Testis (tissue), 2 donors: Measurements from ENCODE around the gene CDKL4.

Experiments used
- POLR2A ChIP-seq: fragments of 450-650 bp; IDR thresholded peaks from one replicate; pipeline ENCODE4 v1.6.1; 2017; ENCODE audit warnings: antibody characterized with exemption, mild to moderate bottlenecking, moderate library complexity
- TF ChIP-seq, protein P1 (sequence below), 3 experiments: fragments of 450-650 bp in 2 of 3; fragments of 200-600 bp in 1 of 3; sonication (generic) in 1 of 3; IDR thresholded peaks; one replicate each; pipeline ENCODE4 v1.5.1; 2016 to 2019; ENCODE audit warnings: antibody characterized with exemption in 3 of 3, mild to moderate bottlenecking in 2 of 3, moderate library complexity in 1 of 3

DNA sequence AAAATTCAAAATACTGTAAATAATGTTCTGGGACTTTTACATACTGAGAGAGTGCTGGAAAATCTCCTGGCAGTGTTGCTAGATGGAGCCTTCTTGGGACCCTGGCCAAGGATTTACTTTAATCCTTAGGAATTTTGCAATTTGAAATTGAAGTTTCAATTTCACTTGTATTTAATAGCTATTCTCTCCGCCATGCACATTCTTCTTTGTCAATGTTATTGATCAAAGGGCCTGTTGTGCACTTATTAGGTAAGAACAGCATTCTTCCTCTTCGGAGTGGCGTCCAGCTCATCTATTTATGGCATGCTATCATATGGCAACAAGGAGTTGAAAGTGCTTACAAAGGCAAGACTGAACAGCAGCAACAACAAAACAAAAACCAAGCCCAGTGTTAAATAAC is 82.8 kb downstream of the CDKL4 start:
- TF ChIP-seq, protein P1, sequence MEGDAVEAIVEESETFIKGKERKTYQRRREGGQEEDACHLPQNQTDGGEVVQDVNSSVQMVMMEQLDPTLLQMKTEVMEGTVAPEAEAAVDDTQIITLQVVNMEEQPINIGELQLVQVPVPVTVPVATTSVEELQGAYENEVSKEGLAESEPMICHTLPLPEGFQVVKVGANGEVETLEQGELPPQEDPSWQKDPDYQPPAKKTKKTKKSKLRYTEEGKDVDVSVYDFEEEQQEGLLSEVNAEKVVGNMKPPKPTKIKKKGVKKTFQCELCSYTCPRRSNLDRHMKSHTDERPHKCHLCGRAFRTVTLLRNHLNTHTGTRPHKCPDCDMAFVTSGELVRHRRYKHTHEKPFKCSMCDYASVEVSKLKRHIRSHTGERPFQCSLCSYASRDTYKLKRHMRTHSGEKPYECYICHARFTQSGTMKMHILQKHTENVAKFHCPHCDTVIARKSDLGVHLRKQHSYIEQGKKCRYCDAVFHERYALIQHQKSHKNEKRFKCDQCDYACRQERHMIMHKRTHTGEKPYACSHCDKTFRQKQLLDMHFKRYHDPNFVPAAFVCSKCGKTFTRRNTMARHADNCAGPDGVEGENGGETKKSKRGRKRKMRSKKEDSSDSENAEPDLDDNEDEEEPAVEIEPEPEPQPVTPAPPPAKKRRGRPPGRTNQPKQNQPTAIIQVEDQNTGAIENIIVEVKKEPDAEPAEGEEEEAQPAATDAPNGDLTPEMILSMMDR (IDR thresholded peaks at IDR 0.05) = no peak
- TF ChIP-seq POLR2A = no peak
